VCaP (cell line): ENCODE data around the gene SLCO2A1.
A peak's percentile ranks its signal among the peaks of the same experiment; 100 is the strongest.

ENCODE experiments used
- H3K27ac ChIP-seq: fragments of 450-650 bp; 2 replicates; pipeline ENCODE4 v1.5.1; 2017
- CTCF ChIP-seq: fragments of 450-650 bp; conservative IDR thresholded peaks from 2 replicates; pipeline ENCODE4 v1.5.1; 2017; ENCODE audit warnings: mild to moderate bottlenecking, moderate library complexity

The SLCO2A1 gene

GRCh38 chr3:133897547-133897946 lies 132.2 kb downstream of the SLCO2A1 start:
- no peak for TF ChIP-seq CTCF
- H3K27ac ChIP-seq, result no peak overlapping the region

- no peak for TF ChIP-seq CTCF
- peak overlapping the region; percentile 82 for H3K27ac ChIP-seq
Measured at GRCh38 chr3:133896002-133896761, 133.5 kb downstream of the SLCO2A1 start.

DNA sequence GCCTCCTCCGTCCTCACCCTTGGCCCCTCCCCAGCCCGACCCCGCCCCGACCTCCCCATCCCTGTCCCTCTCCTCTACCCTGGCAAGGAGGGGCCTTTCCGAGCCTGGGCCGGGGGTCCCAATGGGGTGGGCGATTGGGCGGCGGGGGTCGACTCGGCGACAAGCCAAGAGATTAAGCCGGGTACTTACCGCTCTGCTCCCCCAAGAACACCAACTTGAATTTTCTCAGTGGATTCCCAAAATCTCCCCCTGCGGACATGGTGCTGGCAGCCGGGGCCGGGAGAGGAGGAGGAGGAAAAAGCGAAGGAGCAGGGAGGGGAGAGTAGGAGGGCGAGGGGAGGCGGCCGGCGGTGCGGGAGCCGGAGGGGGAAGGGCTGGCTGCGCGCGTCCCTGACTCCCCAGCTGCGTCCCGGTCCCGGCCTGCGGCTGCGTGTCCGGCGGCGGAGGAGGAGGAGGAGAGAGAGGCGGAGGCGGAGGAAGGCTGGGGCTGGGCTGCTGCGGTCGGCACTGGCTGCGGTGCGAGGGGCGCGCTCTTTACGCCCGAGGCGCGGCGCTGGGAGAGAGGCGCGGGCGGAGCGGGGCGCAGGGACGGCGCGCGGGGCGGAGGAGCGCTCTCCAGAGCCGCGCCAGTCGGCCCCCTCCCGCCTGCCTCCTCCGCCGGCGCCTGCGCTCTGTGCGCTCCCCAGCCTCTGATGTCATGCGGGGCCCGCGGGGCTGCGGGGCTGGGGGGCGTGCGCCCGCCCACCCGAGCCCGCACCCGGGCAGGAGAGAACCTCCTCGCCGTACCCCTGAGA lies 134.3 kb downstream of the SLCO2A1 start, which contains the start of gene RAB6B:
Gene RAB6B (minus strand): TSS at position 675 of the 794 bp plus-strand sequence. CDS start 416 bp downstream, at position 259.
- no peak for TF ChIP-seq CTCF
- peak within 1 kb of the TSS; percentile 82 for H3K27ac ChIP-seq

GRCh38 chr3:133894353-133895207 lies 135.1 kb downstream of the SLCO2A1 start:
- TF ChIP-seq CTCF, result peak; percentile 26; the same call in 1 of the 2 replicates
- H3K27ac ChIP-seq, result peak overlapping the region; percentile 82

GRCh38 chr3:133893683-133894352 lies 135.9 kb downstream of the SLCO2A1 start:
- peak overlapping the region; percentile 82 for H3K27ac ChIP-seq
- TF ChIP-seq CTCF, result no peak

GRCh38 chr3:133892541-133893231 lies 137.0 kb downstream of the SLCO2A1 start:
- no peak overlapping the region for H3K27ac ChIP-seq
- TF ChIP-seq CTCF, result no peak
